ENCODE data around the gene ABLIM3. TPM values are rescaled to one million over a fixed set of nuclear protein-coding genes. Genes with fewer than 3 reads are reported as not detected.

ABLIM3 gene
- polyA plus RNA-seq, 1 donor, result 89.7 TPM

- no peak for DNase-seq (ENCODE audit: low read depth)
These were observed 168.1 kb downstream of the ABLIM3 start for GRCh38 chr5:149309354-149309753.

Other genes starting within 250 kb of the ABLIM3 start
- 1.3 TPM for gene SH3TC2, start 78.4 kb upstream of the ABLIM3 start, polyA plus RNA-seq (ENCODE audit: insufficient read length)
- gene AFAP1L1, start 130.4 kb downstream of the ABLIM3 start, polyA plus RNA-seq (ENCODE audit: insufficient read length), result 106 TPM
- gene GRPEL2, start 204.0 kb downstream of the ABLIM3 start, polyA plus RNA-seq (ENCODE audit: insufficient read length), result 17.3 TPM
- 9.1 TPM for gene PCYOX1L, start 216.6 kb downstream of the ABLIM3 start, polyA plus RNA-seq (ENCODE audit: insufficient read length)
- 316 TPM for gene IL17B, start 237.8 kb downstream of the ABLIM3 start, polyA plus RNA-seq (ENCODE audit: insufficient read length)